ENCODE data around the gene AUTS2.

The AUTS2 gene

GRCh38 chr7:70694971-70695794 lies 1096.9 kb downstream of the AUTS2 start:
- DNase-seq = no peak

GRCh38 chr7:70695795-70696083 lies 1097.5 kb downstream of the AUTS2 start:
- DNase-seq = no peak

DNA sequence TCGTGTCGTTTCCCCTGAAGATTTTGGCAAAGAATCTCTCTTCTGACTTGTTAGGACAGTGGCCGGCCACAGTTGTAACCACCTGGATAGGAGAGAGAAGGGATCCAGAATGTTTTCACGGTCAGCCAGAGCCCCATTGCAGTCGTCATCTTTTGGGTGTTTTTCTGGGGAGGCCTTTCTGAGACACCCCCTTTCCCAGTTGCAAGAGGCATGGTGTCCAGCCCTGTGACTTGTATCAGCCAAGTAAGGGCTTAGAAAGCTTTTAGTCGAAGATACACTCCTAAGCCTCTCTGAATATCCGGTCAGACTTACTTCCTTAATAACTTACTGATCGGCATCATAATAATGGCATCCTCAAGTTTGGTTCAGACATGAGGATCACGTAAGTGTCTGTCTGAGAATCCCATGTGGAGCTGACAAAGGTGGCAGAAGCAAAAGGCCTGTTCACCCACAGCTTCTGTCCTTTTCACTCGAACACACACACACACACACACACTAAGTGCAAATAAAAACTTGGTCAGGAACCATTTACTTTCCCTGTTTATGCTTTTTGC lies 1098.0 kb downstream of the AUTS2 start:
- DNase-seq = no peak

DNA sequence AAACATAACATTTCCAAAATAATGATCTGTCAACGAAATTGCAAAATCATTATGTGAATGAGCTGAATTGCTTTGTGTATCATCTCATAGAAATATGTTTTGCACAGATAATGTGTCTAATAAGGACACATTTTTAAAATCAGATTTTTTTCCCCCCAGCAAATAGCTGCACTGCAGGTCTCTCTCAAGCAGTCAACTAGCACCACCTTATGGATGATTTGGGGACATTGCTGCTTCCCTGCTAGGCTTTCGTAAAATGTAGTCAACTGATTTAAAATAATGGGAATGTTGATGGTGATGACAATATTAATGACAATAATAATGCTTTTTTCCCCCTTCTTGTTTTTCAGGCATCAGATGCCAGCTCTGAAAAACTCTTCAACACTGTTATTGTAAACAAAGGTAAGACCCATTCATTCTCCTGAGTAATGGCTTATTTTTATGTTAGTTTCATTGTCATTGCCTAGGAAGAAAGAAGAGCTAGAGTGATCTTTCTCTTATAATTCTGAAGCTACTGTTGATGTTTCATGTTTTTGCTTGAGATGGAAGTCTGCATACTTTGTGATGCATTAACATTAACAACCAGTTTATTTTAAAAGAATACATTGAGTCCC lies 1100.1 kb downstream of the AUTS2 start:
- no peak for DNase-seq

- no peak for DNase-seq
Observed at GRCh38 chr7:70699271-70699670, 1101.0 kb downstream of the AUTS2 start.

GRCh38 chr7:70700055-70700940 lies 1102.0 kb downstream of the AUTS2 start:
- DNase-seq = no peak

DNA sequence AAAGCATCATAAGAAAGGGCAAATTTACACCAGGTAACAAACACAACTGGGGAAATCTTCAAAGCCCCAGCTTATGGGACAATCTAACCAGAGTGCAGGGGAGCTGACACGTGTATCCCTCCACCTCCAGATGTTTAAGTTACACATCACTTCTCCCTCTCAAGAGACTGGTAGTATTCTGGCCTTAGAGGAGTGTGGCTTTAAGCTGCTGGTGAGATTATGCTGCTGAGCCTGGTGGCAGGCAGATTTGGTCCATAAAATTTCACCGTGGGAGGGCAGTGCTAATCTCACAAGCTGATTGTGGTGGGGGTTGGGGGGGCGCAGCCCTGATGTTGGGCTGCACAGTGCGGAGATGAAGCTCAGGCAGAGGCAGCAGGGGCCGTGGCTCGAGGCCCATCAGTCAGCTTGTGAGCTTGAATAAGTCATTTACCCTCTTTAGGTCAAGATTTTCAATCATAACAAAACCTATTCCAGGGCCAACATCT lies 1102.7 kb downstream of the AUTS2 start:
- DNase-seq = no peak

DNA sequence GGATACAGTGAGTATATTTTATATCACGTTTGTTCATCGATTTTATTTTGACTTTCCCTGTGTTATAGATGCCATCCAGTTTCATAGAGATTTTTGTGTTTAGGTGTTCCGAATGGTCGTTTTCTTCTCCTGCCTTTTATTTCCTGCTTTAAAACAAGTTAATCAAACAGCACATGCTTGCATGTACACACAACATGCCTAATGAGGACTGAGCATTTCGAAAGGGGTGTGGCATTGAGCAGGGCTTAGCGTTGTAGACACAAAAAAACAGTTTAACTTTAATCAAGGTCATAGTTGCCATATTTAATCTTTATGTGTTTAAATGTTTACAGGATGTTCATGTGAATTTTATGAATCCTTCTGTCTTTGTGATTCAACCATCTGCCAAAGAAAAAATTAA lies 1103.2 kb downstream of the AUTS2 start:
- DNase-seq = no peak

GRCh38 chr7:70701991-70702390 lies 1103.7 kb downstream of the AUTS2 start:
- DNase-seq = no peak

- no peak for DNase-seq
Observed at GRCh38 chr7:70703785-70704184, 1105.5 kb downstream of the AUTS2 start.

- DNase-seq = no peak
Observed at GRCh38 chr7:70704831-70705346, 1106.6 kb downstream of the AUTS2 start.

GRCh38 chr7:70706204-70706603 lies 1107.9 kb downstream of the AUTS2 start:
- no peak for DNase-seq

DNA sequence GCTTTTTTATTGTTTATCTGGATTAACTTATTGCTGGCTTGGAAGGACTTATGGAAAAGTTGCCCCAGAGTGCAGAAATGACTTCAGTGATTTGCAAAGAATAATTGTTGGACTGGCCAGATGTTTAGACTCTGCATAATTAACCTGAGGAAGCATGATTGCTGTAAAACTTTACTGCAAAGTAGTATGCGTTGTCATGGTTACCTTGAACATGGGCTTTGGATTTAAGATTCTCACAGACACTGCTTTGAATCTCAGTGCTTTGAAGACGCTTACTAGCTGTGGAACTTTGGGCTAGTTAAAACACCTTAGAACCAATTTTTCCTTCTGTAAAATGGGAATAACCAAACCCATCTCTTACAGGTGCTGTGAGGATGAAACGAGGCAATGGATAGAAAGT lies 1108.4 kb downstream of the AUTS2 start:
- no peak for DNase-seq

DNA sequence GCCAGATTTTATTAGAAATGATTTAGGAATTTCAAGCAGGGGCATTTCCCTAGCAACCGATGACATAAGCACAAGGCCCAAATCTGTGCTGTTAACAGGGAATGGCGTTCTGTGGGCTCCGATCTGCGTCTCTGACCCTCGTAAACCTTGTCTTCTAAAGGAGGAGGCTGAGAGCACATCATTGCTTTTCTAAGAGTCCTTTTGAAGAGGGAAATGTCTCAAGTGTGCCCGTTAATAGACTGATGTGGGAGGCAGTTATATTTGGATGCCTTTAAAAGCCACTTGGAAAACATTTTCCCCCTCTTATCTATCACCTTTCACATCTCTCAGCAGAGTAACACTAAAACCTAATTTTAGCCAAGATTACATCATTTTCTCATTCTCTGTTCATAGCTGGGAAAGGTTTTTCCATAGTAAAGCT lies 1109.6 kb downstream of the AUTS2 start:
- DNase-seq = no peak

GRCh38 chr7:70710011-70710480 lies 1111.8 kb downstream of the AUTS2 start:
- DNase-seq = no peak

- DNase-seq = no peak
Observed at GRCh38 chr7:70710651-70711050, 1112.4 kb downstream of the AUTS2 start.

DNA sequence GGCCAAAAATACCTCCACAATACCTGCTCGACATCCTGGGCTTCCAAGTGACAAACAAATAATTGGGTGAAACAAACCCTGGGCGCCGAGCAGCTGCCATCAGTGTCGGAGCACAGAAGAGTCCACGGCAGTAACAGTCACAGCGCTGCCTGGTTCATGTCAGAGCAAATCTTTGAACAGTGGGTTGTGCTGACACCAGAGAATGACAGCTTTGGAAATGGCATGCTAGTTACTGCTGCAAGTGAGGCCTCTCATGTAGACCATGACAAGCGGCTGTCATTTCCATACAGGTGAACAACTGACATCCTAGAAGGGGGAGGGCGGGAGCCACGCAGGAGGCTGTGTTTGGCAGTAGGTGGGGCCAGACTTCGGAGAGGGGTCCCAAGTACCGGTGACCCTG lies 1113.2 kb downstream of the AUTS2 start:
- DNase-seq = no peak

- no peak for DNase-seq
Observed at GRCh38 chr7:70712942-70713341, 1114.7 kb downstream of the AUTS2 start.

GRCh38 chr7:70714506-70715038 lies 1116.3 kb downstream of the AUTS2 start:
- DNase-seq = no peak

GRCh38 chr7:70717553-70718329 lies 1119.5 kb downstream of the AUTS2 start:
- DNase-seq = no peak

- no peak for DNase-seq
Observed at GRCh38 chr7:70719125-70719524, 1120.8 kb downstream of the AUTS2 start.
